ENCODE measurements around the gene TSPOAP1. TPM values are rescaled to one million over a fixed set of nuclear protein-coding genes. Genes with fewer than 3 reads are reported as not detected.

Gene TSPOAP1
- total and polyA plus RNA-seq, 2 of the 4 experiments (the other 2 are of a cell fraction) = 0.90 to 1.6 TPM

DNA sequence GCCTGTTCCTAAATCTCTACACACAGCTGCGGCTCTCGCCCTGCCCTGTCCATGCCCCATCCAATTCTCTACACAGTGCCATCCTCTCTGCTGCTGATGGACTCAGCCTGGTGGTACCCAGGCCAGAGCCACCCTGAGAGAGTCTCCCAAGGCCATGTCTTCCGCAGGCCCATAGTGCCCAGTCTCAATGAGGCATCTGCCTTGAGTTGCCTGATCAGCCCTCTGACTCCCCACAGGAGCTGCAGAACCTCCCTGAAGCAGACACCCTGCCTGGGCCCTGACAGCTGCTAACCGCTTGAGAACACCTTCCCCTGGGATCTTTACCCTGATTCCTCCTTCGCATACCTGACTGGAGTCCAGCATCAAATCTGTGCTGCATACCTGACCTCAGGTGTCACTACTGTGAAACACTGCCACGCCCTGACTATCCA lies 13.3 kb downstream of the TSPOAP1 start:
- ChIA-PET CTCF (no interaction called here), POLR2A (ENCODE audit: unreplicated experiment) (no interaction called here)
- no peak overlapping the region for H2AK9ac ChIP-seq (replicated peaks; ENCODE audit: low read depth, low read length, poor library complexity)
- no peak overlapping the region for H3K23ac ChIP-seq (ENCODE audit: low read depth, low read length)
- no peak overlapping the region for H2BK20ac ChIP-seq (ENCODE audit: low read depth, low read length)
- H3K9ac ChIP-seq (ENCODE audit: low read depth, low read length) = no peak overlapping the region
- WGBS, 2 experiments (ENCODE audit: extremely low coverage in 2 of 2, insufficient read length in 1 of 2) = 70% methylated on average over 2 of the region's 6 CpGs; no CpG with 5 or more reads in 1 of the 2 experiments
- TF ChIP-seq, protein P1, sequence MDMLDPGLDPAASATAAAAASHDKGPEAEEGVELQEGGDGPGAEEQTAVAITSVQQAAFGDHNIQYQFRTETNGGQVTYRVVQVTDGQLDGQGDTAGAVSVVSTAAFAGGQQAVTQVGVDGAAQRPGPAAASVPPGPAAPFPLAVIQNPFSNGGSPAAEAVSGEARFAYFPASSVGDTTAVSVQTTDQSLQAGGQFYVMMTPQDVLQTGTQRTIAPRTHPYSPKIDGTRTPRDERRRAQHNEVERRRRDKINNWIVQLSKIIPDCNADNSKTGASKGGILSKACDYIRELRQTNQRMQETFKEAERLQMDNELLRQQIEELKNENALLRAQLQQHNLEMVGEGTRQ (IDR thresholded peaks at IDR 0.05; ENCODE audit: low read depth, low read length) = no peak
- TF ChIP-seq MAZ (IDR thresholded peaks at IDR 0.05; ENCODE audit: borderline replicate concordance, low read depth, low read length) = no peak
- no peak overlapping the region for H3K56ac ChIP-seq (ENCODE audit: extremely low read depth, insufficient read depth, low read length)
- dilution Hi-C loops (cut with HindIII; ENCODE audit: low sequenced_read_pairs, unreplicated experiment) = no loop called here
- H3K27ac ChIP-seq (ENCODE audit: insufficient read depth, low read length) = no peak overlapping the region
- no peak overlapping the region for H4K91ac ChIP-seq (ENCODE audit: insufficient read depth, low read depth, low read length)
- no peak overlapping the region for H3K4me2 ChIP-seq (ENCODE audit: low read depth, low read length)
- H3K4me3 ChIP-seq (ENCODE audit: insufficient read depth, low read depth, low read length) = no peak overlapping the region
- no peak for ATAC-seq (ENCODE audit: low read depth)
- no peak overlapping the region for H2AFZ ChIP-seq (replicated peaks; ENCODE audit: low read length, poor library complexity)
- H3K4me1 ChIP-seq (ENCODE audit: control insufficient read depth, insufficient read depth, low read length) = no peaks in the 10 kb centered on the region
- H3K9me1 ChIP-seq (ENCODE audit: insufficient read depth, low read length) = no peaks in the 10 kb centered on the region
- BruUV-seq (replicated peaks) = no TSS peak
- intact Hi-C loops (cut with micrococcal nuclease) = no loop called here
- H3K18ac ChIP-seq (ENCODE audit: low read depth, low read length) = no peak overlapping the region
- H2AK5ac ChIP-seq (ENCODE audit: low read depth, low read length) = no peak overlapping the region
- no peaks in the 10 kb centered on the region for H3K27me3 ChIP-seq (ENCODE audit: control insufficient read depth, insufficient read depth, low read length)
- H3K14ac ChIP-seq (replicated peaks; ENCODE audit: low read depth, low read length) = no peak overlapping the region
- H4K8ac ChIP-seq (ENCODE audit: low read depth in 2 of 2, low read length in 2 of 2) = no peak overlapping the region
- H3K4ac ChIP-seq (ENCODE audit: low read depth, low read length) = no peak overlapping the region
- no peaks in the 10 kb centered on the region for H3K9me3 ChIP-seq (ENCODE audit: control insufficient read depth, insufficient read depth, low read length)
- no peak overlapping the region for H2BK15ac ChIP-seq (ENCODE audit: low read depth, low read length)
- no peaks in the 10 kb centered on the region for H3K79me1 ChIP-seq (ENCODE audit: low read depth in 1 of 2, low read length in 2 of 2)
- no peak overlapping the region for H2BK120ac ChIP-seq (ENCODE audit: low read depth, low read length)
- H2BK5ac ChIP-seq (ENCODE audit: low read depth, low read length, poor library complexity, severe bottlenecking) = no peak overlapping the region
- no peaks in the 10 kb centered on the region for H4K20me1 ChIP-seq (ENCODE audit: insufficient read depth, low read length)
- H3K36me3 ChIP-seq (ENCODE audit: control insufficient read depth, insufficient read depth, low read length) = no peaks in the 10 kb centered on the region
- H4K5ac ChIP-seq (ENCODE audit: low read depth, low read length) = no peak overlapping the region
- no peak for DNase-seq
- in situ Hi-C loops (cut with MboI; ENCODE audit: low sequenced_read_pairs) = loop anchor here (5.0 kb wide), 2 partner anchors 102 to 132 kb away; partner anchors contain the start of gene RNF43

Data from IMR-90 (cell line).